ENCODE results near the gene APH1A.
"Not testable (repeated sequence)": the region's sequence is repeated elsewhere in the genome, so short reads cannot be mapped to it uniquely, and the experiment has no call there.

APH1A gene

DNA sequence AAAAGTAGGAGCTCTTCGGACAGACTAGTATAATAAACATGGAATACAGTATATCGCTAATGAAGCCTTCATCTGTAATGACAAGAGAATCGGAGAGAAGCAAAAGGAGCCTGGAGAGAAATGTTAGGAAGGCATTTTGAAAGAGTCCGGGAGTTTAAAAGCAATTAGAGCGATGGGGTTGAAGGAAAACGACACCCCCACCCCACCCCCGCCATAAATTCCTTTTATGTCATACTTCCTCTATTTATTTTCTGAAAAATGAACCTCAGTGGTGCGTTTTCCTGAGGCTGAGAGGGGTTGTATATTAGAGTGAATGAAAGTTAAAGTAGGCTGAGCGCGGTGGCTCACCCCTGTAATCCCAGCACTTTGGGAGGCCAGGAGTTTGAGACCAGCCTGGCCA, 635 bp upstream of the APH1A start:
- DNase-seq (ENCODE audit: insufficient read length, low spot score) (no peak), FAIRE-seq (no peak)

DNA sequence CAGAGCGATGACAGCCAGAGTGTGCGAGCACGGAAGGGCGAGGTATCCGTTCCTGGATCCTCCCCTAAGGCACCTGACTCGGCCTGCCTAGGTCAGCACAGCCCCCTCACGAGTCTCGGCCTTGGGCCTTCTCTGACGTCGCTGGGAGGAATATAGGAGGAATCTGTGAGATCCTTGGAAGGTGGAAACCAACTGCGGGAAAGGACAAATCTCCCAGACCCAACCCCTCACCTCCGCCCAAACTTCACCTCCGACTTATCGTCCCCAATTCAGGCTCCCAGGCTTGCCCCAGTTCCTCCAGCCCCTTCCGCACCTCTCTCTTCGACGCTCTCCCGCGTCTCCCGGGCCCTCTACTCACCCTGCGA, 494 bp downstream of the APH1A start:
- peak; percentile 64 for FAIRE-seq
- no peak for DNase-seq (ENCODE audit: insufficient read length, low spot score)

DNA sequence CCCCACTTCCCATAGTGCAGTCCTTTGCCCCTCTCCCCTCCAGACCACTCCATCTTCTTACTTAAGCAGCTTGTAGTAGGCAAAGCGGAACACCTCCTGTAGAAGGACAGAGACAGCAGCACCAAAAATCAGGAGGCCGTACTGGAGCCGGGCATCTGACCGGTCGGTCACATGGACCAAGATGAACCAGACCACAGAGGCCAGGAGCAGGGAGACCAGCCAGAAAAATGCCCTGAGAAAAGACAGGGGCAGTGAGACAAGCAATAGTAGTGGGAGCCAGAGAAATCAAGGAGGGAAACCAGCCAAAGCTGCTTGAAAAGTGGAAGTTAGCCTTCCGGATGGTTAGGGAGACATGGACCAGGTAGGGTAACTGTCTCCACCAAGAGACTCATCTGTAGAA, 920 bp downstream of the APH1A start:
- FAIRE-seq: no peak
- DNase-seq (ENCODE audit: insufficient read length, low spot score): no peak

DNA sequence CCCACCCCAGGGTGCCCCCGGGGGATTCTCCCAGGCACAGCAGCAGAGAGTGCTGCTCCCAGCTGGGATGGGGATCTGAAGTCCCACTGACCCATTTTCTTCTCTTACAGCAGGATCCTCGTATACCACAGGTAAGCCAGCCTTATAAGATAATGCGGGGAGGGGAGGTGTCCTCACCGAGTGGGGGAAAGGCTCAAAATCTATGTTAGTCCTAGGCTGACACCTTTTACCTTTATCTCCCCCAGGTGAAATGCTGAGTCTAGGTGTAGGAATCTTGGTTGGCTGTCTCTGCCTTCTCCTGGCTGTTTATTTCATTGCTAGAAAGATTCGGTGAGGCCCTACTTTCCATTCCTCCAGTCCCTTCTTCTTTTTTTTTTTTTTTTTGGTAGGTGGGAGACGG, 5.3 kb downstream of the APH1A start:
- DNase-seq (ENCODE audit: insufficient read length, low spot score) (no peak), FAIRE-seq (no peak)

DNA sequence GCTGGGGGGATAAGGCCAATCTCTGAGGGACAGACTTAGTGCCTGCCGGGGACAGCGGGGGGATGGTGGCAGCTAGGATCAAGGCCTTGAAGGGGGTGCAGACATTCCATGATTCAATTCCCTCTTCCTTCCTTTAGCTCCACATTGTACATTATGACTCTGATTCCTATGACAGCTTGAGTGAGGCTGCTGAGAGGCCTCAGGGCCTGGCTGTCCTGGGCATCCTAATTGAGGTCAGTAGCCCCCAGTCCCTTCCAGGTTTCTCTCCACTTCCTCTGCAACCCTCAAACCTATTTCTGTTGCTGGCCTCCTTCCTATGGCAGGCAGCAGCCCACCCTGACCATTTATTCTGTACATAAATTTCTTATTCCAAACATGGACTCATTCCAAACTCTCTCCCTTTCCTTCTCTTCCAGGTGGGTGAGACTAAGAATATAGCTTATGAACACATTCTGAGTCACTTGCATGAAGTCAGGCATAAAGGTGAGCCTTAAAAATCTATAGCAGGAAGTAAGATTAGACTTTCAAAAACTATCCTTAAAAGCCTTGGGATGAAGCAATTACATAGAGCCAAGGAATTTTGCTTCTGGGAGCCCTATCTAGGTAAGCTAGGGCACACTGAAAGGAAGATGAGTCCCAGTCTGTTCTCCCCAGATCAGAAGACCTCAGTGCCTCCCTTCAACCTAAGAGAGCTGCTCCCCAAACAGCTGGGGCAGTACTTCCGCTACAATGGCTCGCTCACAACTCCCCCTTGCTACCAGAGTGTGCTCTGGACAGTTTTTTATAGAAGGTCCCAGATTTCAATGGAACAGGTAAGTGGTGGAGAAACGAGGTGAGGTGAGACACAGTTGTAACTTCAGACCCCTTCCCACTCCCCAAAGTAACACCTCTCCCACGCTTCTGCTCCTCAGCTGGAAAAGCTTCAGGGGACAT, 6.2 kb downstream of the APH1A start:
- no peak for FAIRE-seq
- DNase-seq (ENCODE audit: insufficient read length, low spot score): no peak

DNA sequence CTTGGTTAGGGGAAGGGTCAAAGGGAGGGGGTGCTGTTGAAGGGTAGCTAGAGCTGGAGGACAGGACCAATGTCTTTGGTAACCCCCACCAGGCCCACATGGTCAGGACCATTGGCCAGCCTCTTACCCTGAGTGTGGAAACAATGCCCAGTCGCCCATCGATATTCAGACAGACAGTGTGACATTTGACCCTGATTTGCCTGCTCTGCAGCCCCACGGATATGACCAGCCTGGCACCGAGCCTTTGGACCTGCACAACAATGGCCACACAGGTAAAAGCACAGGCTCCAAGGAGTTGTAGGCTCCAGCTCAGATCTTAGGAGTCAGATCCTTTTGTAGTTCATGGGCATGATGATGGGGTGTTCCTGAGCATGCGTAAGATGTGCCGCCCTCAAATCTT, 7.4 kb downstream of the APH1A start:
- DNase-seq (ENCODE audit: insufficient read length, low spot score): no peak
- no peak for FAIRE-seq

DNA sequence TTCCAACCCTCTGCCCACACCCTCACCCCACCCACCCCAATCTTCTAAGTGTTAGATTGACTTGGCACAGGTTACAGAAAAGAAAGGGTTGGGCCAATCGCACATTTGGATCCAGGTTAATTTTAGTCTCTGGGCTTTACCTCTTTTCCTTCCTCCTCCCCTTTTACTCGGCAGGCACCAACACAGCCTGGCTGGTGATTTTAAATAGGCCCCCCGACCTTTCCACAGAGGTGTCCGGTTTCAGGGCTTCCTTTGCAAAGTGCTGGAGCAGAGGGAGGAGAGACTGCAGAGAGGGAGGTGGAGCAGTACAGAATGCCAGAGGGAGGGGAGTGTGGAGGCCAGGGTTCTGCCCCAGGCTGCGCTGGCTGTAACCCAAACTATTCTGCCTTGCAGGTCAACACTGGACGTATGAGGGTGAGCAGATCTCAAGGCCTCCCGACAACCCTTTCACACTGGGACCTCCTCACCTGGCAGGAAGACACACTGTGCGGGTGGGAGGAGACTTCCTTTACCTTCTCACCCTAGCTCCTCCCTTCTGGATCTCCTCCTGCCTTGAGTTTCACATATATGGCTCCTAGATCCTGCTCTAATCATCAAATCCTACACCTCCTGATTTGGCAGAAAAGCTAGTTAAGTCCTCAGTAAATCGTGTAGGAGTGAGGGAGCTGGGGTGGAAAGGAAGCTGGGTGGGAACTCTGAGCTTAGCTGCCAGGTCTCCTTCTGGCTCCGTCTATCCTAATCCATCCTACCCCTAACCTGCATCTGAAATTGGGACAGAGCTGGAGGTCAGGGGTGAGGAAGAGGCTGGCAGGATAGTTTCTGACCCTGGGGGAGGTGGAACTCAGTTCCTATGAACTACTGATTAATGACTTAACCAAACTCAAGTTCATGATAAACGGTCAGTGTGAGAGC, 8.8 kb downstream of the APH1A start:
- DNase-seq (ENCODE audit: insufficient read length, low spot score): no peak
- no peak for FAIRE-seq

DNA sequence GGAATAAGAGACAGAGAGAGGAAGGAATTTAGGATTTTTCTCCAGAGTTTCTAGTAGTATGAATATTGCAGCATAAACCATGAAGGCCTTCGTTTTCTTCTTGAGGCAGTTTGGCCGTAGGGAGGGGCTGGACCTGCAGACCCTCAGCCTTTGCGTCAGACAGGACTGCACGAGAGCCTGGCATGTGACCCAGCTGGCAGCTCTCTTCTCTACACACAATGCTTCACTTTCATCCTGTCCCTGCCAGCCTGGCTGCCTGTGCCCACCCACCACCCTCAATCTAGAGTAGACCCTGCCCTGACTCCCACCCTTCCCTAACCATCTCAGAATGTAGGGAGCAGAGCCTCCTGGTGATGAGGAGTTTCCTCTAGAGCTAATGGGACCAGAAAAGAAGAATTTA, 9.6 kb downstream of the APH1A start:
- no peak for FAIRE-seq

DNA sequence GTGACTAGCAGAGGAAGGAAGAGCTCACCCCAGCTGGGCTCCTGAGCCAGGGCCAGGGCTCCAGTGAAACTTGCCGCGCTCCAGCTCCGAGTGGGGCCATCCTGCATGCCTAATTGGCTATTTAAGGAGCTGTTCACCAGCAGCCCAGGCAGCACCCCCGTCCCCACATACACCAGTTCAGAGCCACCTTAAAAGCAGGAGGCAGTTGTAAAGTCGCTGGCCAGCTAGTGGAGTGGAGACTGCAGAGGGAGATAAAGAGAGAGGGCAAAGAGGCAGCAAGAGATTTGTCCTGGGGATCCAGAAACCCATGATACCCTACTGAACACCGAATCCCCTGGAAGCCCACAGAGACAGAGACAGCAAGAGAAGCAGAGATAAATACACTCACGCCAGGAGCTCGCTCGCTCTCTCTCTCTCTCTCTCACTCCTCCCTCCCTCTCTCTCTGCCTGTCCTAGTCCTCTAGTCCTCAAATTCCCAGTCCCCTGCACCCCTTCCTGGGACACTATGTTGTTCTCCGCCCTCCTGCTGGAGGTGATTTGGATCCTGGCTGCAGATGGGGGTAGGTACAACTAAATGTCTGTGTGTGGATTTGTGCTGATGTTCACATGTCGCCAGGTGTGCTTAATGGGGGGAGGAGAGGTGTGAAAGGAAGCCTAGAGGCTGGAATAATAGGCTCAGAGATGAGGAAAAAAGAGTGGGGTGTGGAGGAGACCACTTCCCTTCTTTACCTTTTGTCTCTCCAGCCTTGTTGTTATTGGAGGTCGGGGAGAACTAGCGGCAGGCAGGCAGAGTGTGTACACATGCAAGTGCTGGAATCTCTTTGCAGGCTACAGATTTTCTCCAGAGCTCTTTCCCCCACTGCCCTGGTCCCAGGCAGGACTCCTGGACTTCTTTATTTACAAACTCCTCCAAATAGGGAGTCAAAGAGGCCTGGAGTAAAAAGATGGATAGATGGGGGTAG, 10.9 kb downstream of the APH1A start, which contains the start of gene CA14:
Gene CA14 (plus strand): TSS at position 151 of the 962 bp plus-strand sequence. CDS start 355 bp downstream, at position 506.
- FAIRE-seq (no peak), DNase-seq (ENCODE audit: insufficient read length, low spot score) (no peak)

More for the DNA sequence above, 9.6 kb downstream of the APH1A start:
- no peak for DNase-seq (ENCODE audit: insufficient read length, low spot score)

DNA sequence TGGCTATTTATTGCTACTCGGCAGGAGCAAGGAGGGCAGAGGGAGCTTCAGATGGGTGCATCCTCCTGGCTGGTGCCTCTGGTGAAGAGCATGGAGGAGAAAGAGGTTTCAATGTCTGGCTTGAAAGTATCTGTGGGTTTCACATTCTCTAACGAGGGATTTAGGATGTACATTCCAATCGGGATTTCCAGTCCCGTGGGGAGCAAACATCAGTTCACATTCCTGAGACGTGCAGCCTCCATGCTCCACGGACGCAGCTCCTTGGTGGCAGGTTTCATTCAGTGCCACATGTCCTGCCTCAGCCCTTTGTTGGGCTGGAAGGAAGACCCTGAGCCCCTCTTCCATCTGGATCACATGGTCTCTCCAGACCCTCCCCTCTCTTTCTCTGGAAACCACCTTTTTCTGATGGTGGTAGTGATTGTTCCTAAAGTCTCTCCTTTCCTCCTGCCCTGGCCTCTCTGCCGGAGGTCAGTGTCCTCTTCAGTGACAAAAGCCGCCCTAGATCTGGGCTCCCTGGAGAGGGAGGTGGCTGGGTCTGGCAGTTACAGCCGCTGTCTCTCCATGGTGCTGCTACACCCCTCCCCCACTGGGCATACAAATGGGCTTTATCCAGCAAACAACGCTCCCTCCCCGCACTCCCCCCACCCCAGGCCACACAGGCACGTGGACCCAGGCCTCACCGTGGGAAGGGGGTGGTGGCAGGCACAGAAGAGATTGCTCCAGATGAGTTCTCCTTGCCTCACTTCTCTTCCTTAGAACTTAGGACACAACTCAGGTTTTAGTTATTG, 12.1 kb downstream of the APH1A start:
- no peak for DNase-seq (ENCODE audit: insufficient read length, low spot score)
- FAIRE-seq: no peak

DNA sequence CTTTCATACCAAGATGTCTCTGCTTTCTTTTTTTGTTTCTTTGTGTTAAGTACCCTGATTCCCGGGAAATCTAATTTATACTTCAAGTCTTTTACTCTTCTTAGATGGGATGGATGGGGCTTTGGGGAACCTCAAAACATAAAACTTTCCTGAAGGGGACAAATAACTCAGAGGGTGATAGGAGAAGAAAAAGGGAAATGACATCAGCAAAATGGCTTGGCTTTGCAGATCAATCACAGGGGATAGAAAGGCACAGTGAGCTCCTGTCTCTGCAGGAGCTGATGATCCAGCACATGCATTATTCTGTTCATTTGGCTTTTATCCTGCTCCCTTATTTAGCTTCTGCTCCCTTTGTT, 12.6 kb downstream of the APH1A start:
- DNase-seq (ENCODE audit: insufficient read length, low spot score) (no peak), FAIRE-seq (no peak)

DNA sequence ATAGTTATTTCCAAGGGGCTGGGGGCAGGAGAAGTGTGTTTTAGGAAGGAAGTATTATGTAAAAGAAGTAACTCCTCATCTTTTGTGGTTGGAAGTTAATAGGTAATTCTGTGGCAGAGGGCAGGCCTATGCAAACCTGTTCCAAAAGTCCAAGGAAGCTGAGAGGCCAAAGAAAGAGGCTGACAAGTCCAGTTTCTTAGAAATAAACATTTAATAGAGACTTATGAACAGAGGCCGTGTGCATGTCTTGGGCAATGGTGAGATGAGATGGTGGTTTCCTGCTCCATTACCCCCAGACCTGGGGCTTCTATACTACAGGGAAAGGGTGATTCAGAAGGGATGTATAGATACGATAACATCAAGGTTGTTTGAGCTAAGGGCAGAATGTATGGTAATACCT, 18.9 kb downstream of the APH1A start:
- no peak for FAIRE-seq
- no peak for DNase-seq (ENCODE audit: insufficient read length, low spot score)

DNA sequence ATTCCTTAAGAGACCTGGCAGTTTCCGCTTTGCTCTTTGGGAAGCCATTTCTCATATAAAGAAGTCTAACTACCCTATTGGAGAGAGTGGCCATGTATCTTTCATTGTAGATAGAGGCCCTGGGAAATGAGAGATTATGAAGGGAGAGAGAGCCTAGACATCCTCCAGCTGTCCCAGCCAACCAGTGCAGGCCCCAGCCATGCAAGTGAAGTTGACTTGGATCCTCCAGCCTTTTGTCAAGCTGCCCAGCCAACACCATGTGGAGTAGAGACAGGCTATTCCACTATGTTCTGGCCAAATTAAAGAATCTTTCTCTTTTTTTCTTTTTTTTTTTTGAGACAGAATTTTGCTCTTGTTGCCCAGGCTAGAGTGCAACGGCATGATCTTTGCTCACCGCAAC, 25.8 kb downstream of the APH1A start:
- FAIRE-seq (peak; percentile 23), DNase-seq (ENCODE audit: insufficient read length, low spot score) (no peak)

DNA sequence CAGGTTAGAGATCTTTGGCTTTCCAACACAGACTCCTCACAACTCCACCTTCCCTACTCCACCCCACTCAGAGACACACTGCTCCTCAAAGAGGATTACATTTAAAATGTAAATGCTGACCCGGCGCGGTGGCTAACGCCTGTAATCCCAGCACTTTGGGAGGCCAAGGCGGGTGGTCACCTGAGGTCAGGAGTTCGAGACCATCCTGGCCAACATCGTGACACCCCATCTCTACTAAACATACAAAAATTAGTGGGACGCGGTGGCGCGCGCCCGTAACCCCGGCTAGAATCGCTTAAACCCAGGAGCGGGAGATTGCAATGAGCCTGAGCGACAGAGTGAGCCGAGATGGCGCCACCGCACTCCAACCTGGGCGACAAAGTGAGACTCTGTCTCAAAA, 31.1 kb downstream of the APH1A start:
- DNase-seq (ENCODE audit: insufficient read length, low spot score) (no peak), FAIRE-seq (no peak)

DNA sequence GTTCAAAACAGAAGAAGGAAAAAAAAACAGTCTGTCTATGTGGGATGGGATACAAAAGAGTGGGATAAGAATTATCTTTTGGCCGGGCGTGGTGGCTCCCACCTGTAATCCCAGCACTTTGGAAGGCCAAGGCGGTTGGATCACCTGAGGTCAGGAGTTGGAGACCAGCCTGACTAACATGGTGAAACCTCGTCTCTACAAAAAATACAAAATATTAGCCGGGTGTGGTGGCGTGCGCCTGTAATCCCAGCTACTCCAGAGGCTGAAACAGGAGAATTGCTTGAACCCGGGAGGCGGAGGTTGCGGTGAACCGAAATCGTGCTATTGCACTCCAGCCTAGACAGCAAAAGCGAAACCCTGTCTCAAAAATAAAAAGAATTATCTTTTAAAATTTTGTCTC, 31.6 kb downstream of the APH1A start:
- not testable (repeated sequence) for FAIRE-seq

DNA sequence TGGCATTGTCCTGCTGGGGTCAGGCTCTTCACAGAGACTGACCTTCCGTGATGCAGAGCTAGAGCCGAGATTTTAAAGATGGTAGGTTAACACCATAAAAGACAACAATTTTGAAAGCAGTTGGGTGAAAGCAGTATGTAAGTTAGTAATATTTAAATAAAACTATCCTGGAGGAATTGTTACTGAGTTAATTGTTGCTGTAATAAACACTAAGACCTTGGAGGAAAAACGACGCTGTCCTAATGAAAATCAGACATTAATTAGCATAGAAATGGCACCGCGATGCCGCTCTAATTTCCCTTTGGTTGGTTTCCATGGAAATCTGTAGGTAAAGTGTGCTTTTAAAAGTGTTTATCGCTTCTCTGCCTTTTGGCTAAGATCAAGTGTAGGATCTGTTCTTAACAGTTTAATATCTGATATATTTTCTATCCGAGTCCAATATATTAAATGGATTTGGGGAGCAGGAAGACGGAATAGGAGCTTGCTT, 32.2 kb downstream of the APH1A start:
- DNase-seq (ENCODE audit: insufficient read length, low spot score): no peak
- FAIRE-seq: no peak

More for the DNA sequence above, 31.6 kb downstream of the APH1A start:
- DNase-seq (ENCODE audit: insufficient read length, low spot score): not testable (repeated sequence)

DNA sequence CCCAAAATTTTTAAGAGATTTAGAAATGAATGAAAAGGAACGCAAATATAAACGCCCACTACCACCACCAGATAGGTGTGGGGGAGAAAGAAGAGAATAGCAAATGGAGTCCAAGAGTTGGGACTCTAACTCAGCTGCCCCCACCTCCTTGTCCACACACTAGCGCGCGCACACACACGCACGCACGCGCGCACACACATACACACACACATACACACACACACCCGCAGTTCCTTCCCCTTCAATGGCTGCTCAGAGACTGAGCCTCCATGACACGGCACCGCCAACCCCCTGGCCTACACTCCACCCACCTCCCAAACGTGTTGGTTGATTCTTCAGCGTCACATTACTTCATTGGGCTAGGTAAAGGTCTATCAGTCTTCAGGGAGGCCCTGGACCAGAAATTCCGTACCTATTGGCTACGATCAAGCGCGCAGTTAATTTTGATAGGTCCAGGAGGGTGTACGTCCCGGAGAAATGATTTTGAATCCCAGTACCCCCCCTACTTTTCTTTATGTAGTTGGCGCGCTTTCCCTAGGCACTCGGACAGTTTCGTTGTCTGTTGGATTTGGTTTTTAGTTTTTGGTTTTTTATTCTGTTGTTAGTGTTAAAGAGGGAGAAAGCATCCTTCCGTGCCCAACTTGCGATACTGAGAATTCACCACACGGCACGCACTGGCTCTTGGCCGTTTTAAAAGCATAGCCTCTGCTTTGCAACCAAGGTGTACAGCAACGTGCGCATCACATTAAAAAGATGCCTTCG, 32.8 kb downstream of the APH1A start, which contains the start of gene ANP32E:
Gene ANP32E (minus strand): TSS at position 261 of the 762 bp plus-strand sequence. CDS start 326 bp downstream, outside the sequence.
- FAIRE-seq: peak; percentile 98
- DNase-seq (ENCODE audit: insufficient read length, low spot score): peak; percentile 86

DNA sequence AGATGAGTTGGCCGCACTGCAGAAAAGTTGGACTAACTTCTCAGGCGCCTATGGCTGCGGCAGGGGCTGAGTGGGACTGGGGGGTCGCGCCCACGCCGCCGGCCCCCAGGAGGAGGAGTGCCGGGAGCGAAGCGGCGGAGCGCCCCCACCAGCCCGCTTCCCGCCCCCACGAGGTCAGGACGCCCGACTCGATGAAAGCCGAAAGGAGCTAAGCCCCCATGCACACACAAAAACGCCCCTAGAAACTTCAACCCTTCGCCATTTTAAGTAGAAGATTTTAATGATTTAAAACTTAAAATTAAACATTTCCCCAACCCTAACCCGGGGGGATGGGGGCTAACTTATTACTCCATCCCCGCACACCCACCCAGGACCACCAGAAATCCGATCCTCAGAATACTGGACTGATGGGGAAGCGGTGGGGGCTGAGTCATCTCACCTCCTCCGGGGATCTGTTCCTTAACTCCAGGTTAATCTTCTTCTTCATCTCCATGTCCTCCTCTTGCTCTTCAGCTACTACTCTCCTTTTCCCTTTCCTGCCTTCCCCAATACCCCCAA, 33.4 kb downstream of the APH1A start:
- FAIRE-seq (no peak), DNase-seq (ENCODE audit: insufficient read length, low spot score) (no peak)

Measured in GM19239 (cell line).